H9 (cell line): Measurements from ENCODE around the gene ALOX5. TPM values are rescaled to one million over a fixed set of nuclear protein-coding genes. Genes with fewer than 3 reads are reported as not detected.
A peak's percentile ranks its signal among the peaks of the same experiment; 100 is the strongest.

Experiments
- DNase-seq: peaks from one replicate; pipeline ENCODE4 v3.0.0-alpha.2; 2017
- H2AFZ ChIP-seq: one replicate; pipeline ENCODE4 v1.6.1; 2013; ENCODE audit warnings: mild to moderate bottlenecking, low read length, control low read depth, moderate library complexity
- H2AK5ac ChIP-seq: 2 replicates; pipeline ENCODE4 v1.6.1; 2013; ENCODE audit warnings: low read length, control low read depth, mixed read lengths; ENCODE audit not compliant: insufficient read length
- H2BK120ac ChIP-seq: one replicate; pipeline ENCODE4 v1.6.1; 2013; ENCODE audit warnings: low read depth, mild to moderate bottlenecking, low read length, control low read depth, inconsistent platforms; ENCODE audit not compliant: poor library complexity, severe bottlenecking
- H2BK12ac ChIP-seq: 2 replicates; pipeline ENCODE4 v1.6.1; 2013; ENCODE audit warnings: low read length, control low read depth, mixed read lengths, low read depth; ENCODE audit not compliant: insufficient read length
- H2BK15ac ChIP-seq: 2 replicates; pipeline ENCODE4 v1.6.1; 2013; ENCODE audit warnings: low read depth, low read length, control low read depth
- H2BK20ac ChIP-seq: one replicate; pipeline ENCODE4 v1.6.1; 2013; ENCODE audit warnings: low read depth, mild to moderate bottlenecking, low read length, control low read depth, inconsistent platforms; ENCODE audit not compliant: poor library complexity, severe bottlenecking
- H2BK5ac ChIP-seq: 2 replicates; pipeline ENCODE4 v1.6.1; 2013; ENCODE audit warnings: low read length, control low read depth, mixed read lengths; ENCODE audit not compliant: insufficient read length
- H3K14ac ChIP-seq: 2 replicates; pipeline ENCODE4 v1.6.1; 2013; ENCODE audit warnings: low read length, control low read depth; ENCODE audit not compliant: insufficient read depth
- H3K18ac ChIP-seq: 2 replicates; pipeline ENCODE4 v1.6.1; 2013; ENCODE audit warnings: low read depth, mild to moderate bottlenecking, mixed read lengths, low read length, control low read depth; ENCODE audit not compliant: insufficient read length
- H3K23ac ChIP-seq: 2 replicates; pipeline ENCODE4 v1.6.1; 2013; ENCODE audit warnings: low read length, control low read depth, mixed read lengths, low read depth; ENCODE audit not compliant: insufficient read length
- H3K23me2 ChIP-seq: 2 replicates; pipeline ENCODE4 v1.6.1; 2013; ENCODE audit warnings: low read depth, mild to moderate bottlenecking, mixed read lengths, low read length, control low read depth; ENCODE audit not compliant: insufficient read length, poor library complexity, severe bottlenecking
- H3K27ac ChIP-seq: 2 replicates; pipeline ENCODE4 v1.5.1; 2013; ENCODE audit warnings: low read length, control low read depth, mixed read lengths, low read depth; ENCODE audit not compliant: insufficient read length
- H3K27me3 ChIP-seq: 2 replicates; pipeline ENCODE4 v1.6.1; 2013; ENCODE audit warnings: low read length, control low read depth, inconsistent platforms; ENCODE audit not compliant: insufficient read depth
- H3K4ac ChIP-seq: 2 replicates; pipeline ENCODE4 v1.6.1; 2013; ENCODE audit warnings: low read depth, mild to moderate bottlenecking, control low read depth, inconsistent platforms, low read length, moderate library complexity
- H3K4me1 ChIP-seq: 2 replicates; pipeline ENCODE4 v1.6.1; 2013; ENCODE audit warnings: low read length, control low read depth, inconsistent platforms; ENCODE audit not compliant: insufficient read depth
- H3K4me2 ChIP-seq: 2 replicates; pipeline ENCODE4 v1.6.1; 2013; ENCODE audit warnings: low read length, control low read depth, mixed read lengths; ENCODE audit not compliant: insufficient read length, insufficient read depth
- H3K56ac ChIP-seq: 2 replicates; pipeline ENCODE4 v1.6.1; 2013; ENCODE audit warnings: low read depth, mild to moderate bottlenecking, mixed read lengths, low read length, control low read depth; ENCODE audit not compliant: insufficient read length
- H3K79me1 ChIP-seq: 2 replicates; pipeline ENCODE4 v1.6.1; 2013; ENCODE audit warnings: low read depth, mild to moderate bottlenecking, moderate library complexity, low read length, control low read depth, inconsistent platforms; ENCODE audit not compliant: insufficient read depth, poor library complexity, severe bottlenecking
- H3K79me2 ChIP-seq: 2 replicates; pipeline ENCODE4 v1.6.1; 2013; ENCODE audit warnings: low read length, control low read depth, inconsistent platforms; ENCODE audit not compliant: insufficient read depth
- H3K9ac ChIP-seq: 2 replicates; pipeline ENCODE4 v1.6.1; 2013; ENCODE audit warnings: low read length, control low read depth, mixed read lengths; ENCODE audit not compliant: insufficient read length; ENCODE audit errors: extremely low read depth
- H3K9me3 ChIP-seq: one replicate; pipeline ENCODE4 v1.6.1; 2013; ENCODE audit warnings: low read depth, low read length, inconsistent platforms; ENCODE audit not compliant: control insufficient read depth
- H3T11ph ChIP-seq: one replicate; pipeline ENCODE4 v1.6.1; 2013; ENCODE audit warnings: mild to moderate bottlenecking, low read length, control low read depth, inconsistent platforms
- H4K20me1 ChIP-seq: one replicate; pipeline ENCODE4 v1.6.1; 2013; ENCODE audit not compliant: control insufficient read depth, insufficient read length, insufficient read depth
- H4K5ac ChIP-seq: 2 replicates; pipeline ENCODE4 v1.6.1; 2013; ENCODE audit warnings: low read depth, mild to moderate bottlenecking, mixed read lengths, low read length, control low read depth; ENCODE audit not compliant: insufficient read length
- H4K8ac ChIP-seq: replicated peaks from 2 replicates; pipeline ENCODE4 v1.6.1; 2013; ENCODE audit warnings: low read length, control low read depth, mixed read lengths, low read depth; ENCODE audit not compliant: insufficient read length
- H4K91ac ChIP-seq: 2 replicates; pipeline ENCODE4 v1.6.1; 2013; ENCODE audit warnings: low read depth, mild to moderate bottlenecking, moderate library complexity, mixed read lengths, low read length, control low read depth; ENCODE audit not compliant: insufficient read length
- H3K27ac Mint-ChIP-seq, 3 experiments: 2 replicates in 2 of 3; 3 replicates in 1 of 3; pipeline ENCODE4 v1.8.0; 2020 to 2021; ENCODE audit warnings: mixed read lengths in 3 of 3, mild to moderate bottlenecking in 1 of 3, moderate library complexity in 1 of 3
- H3K27me3 Mint-ChIP-seq: 2 replicates; pipeline ENCODE4 v1.8.0; 2021; ENCODE audit warnings: low read depth, mild to moderate bottlenecking, moderate library complexity, mixed read lengths
- H3K36me3 Mint-ChIP-seq, 3 experiments: 2 replicates in 2 of 3; 3 replicates in 1 of 3; pipeline ENCODE4 v1.8.0; 2020 to 2021; ENCODE audit warnings: low read depth in 3 of 3, mixed read lengths in 3 of 3; ENCODE audit not compliant: insufficient read depth in 1 of 3
- H3K4me1 Mint-ChIP-seq, 2 experiments: 2 replicates each; pipeline ENCODE4 v1.8.0; 2020; ENCODE audit warnings: mixed read lengths in 2 of 2
- H3K4me3 Mint-ChIP-seq, 2 experiments: 2 replicates in 1 of 2; 3 replicates in 1 of 2; pipeline ENCODE4 v1.8.0; 2020 to 2021; ENCODE audit warnings: mild to moderate bottlenecking in 2 of 2, mixed read lengths in 2 of 2, moderate library complexity in 1 of 2
- H3K9me3 Mint-ChIP-seq, 2 experiments: 2 replicates in 1 of 2; 3 replicates in 1 of 2; pipeline ENCODE4 v1.8.0; 2020; ENCODE audit warnings: mild to moderate bottlenecking in 2 of 2, mixed read lengths in 2 of 2, moderate library complexity in 1 of 2
- CTCF ChIP-seq: fragments of 200-600 bp; sonication (generic); conservative IDR thresholded peaks from 3 replicates; pipeline ENCODE4 v1.8.0; 2021; ENCODE audit warnings: antibody characterized with exemption, mild to moderate bottlenecking
- WGBS: extraction: QIAGEN DNeasy Blood & Tissue Kit; methylation state at CpG from one replicate; pipeline ENCODE4 v1.1.7; 2013; ENCODE audit warnings: missing lambda C conversion rate, low lambda C conversion rate, mixed read lengths; ENCODE audit not compliant: insufficient read length; ENCODE audit errors: extremely low coverage; 5-methylcytosine and 5-hydroxymethylcytosine counted together
- total RNA-seq: library from RNA; stranded (reverse); gene quantifications from 2 replicates; pipeline ENCODE4 v1.2.1, GENCODE V29; 2021

The ALOX5 gene
- total RNA-seq, 1 experiment from 2014 or later = 3.7 TPM

GRCh38 chr10:45464958-45465567 lies 91.0 kb downstream of the ALOX5 start:
- Mint-ChIP-seq H3K27me3 (no peaks in the 10 kb centered on the region), H3K36me3 (no peaks in the 10 kb centered on the region), H3K9me3 (no peaks in the 10 kb centered on the region), H3K4me3 (no peak overlapping the region; a peak in 1 of 5 replicates), H3K4me1 (peaks cover 8 to 12% of the 10 kb centered on the region in 2 experiments), H3K27ac (peak overlapping the region in 2 of 3 experiments; percentile 44 to 93; a peak in 4 of 7 replicates)
- no peak overlapping the region for H3K27ac ChIP-seq
- H3K9me3 ChIP-seq = no peaks in the 10 kb centered on the region
- no peaks in the 10 kb centered on the region; the same call in 1 of the 2 replicates for H3K4me1 ChIP-seq
- no peaks in the 10 kb centered on the region for H4K20me1 ChIP-seq
- peak; percentile 68 for DNase-seq
- H2BK15ac ChIP-seq = no peak overlapping the region
- H3K23ac ChIP-seq = no peak overlapping the region
- H3K56ac ChIP-seq = no peak overlapping the region
- no peak overlapping the region for H2BK12ac ChIP-seq
- no peak overlapping the region for H3T11ph ChIP-seq
- H3K23me2 ChIP-seq = no peaks in the 10 kb centered on the region
- no peaks in the 10 kb centered on the region for H3K79me1 ChIP-seq
- no peak overlapping the region for H3K18ac ChIP-seq
- H4K8ac ChIP-seq = no peak overlapping the region
- no peaks in the 10 kb centered on the region for H3K27me3 ChIP-seq
- no peak overlapping the region for H2BK5ac ChIP-seq
- WGBS = no CpG with 5 or more reads among the region's 6 CpGs
- H3K4me2 ChIP-seq = no peak overlapping the region
- no peak overlapping the region for H4K5ac ChIP-seq
- no peak overlapping the region for H2BK20ac ChIP-seq
- H3K4ac ChIP-seq = no peak overlapping the region
- H2BK120ac ChIP-seq = no peak overlapping the region
- TF ChIP-seq CTCF = peak; percentile 96
- H2AK5ac ChIP-seq = no peak overlapping the region
- H4K91ac ChIP-seq = no peak overlapping the region
- no peak overlapping the region for H3K14ac ChIP-seq
- no peaks in the 10 kb centered on the region for H3K79me2 ChIP-seq
- no peak overlapping the region for H3K9ac ChIP-seq
- H2AFZ ChIP-seq = no peak overlapping the region
